K562 treated with DMSO at 1 percent for 4 hours (cell line): ENCODE measurements around the gene TCIRG1. TPM values are rescaled to one million over a fixed set of nuclear protein-coding genes. Genes with fewer than 3 reads are reported as not detected.

Source experiments
- total RNA-seq: library from RNA; unstranded; fragments of 300-600 nt; gene quantifications from 2 replicates; pipeline ENCODE4 v1.2.3, GENCODE V29; 2022; ENCODE audit not compliant: insufficient read depth

Gene TCIRG1
- 89.4 and 112 TPM in 2 replicates for total RNA-seq

GRCh38 chr11:68038718-68039525 lies at the start of gene TCIRG1:
TCIRG1 (plus strand) TSS chr11:68039025; CDS start chr11:68041272, 2,247 bp downstream.

GRCh38 chr11:68003846-68004550 lies 34.8 kb upstream of the TCIRG1 start, which contains the start of gene UNC93B1:
UNC93B1 (minus strand) TSS chr11:68004097; CDS start chr11:68004043, 54 bp downstream.

GRCh38 chr11:68010090-68011041 lies 28.5 kb upstream of the TCIRG1 start, which contains the start of gene ALDH3B1:
ALDH3B1 (plus strand) TSS chr11:68010327; CDS start chr11:68015298, 4,971 bp downstream.

GRCh38 chr11:68030318-68031143 lies 8.3 kb upstream of the TCIRG1 start, which contains the start of gene NDUFS8:
NDUFS8 (plus strand) TSS chr11:68030681; CDS start chr11:68032152, 1,471 bp downstream.

Other genes starting within 250 kb of the TCIRG1 start
- 5.2 and 6.6 TPM in 2 replicates for gene UNC93B1, start 34.9 kb upstream of the TCIRG1 start, total RNA-seq
- gene ALDH3B1, start 28.7 kb upstream of the TCIRG1 start, total RNA-seq, result 1.3 and 1.8 TPM in 2 replicates
- gene NDUFS8, start 8.3 kb upstream of the TCIRG1 start, total RNA-seq, result 281 and 296 TPM in 2 replicates
- gene CHKA, start 82.4 kb downstream of the TCIRG1 start, total RNA-seq, result 27.0 and 32.9 TPM in 2 replicates
- gene KMT5B, start 174.3 kb downstream of the TCIRG1 start, total RNA-seq, result 10.1 and 12.5 TPM in 2 replicates
- 54.0 and 63.2 TPM in 2 replicates for gene C11orf24, start 232.9 kb downstream of the TCIRG1 start, total RNA-seq